Left renal pelvis (tissue), 4 donors: ENCODE measurements around the gene HOXD10. TPM values are rescaled to one million over a fixed set of nuclear protein-coding genes. Genes with fewer than 3 reads are reported as not detected.

Experiments used
- DNase-seq, 4 donors: peaks; one replicate each; pipeline ENCODE4 v3.0.0-alpha.2; 2013; ENCODE audit warnings: low read depth in 4 of 4, low spot score in 3 of 4
- polyA plus RNA-seq, 4 donors: library from polyadenylated mRNA; unstranded; fragments of 120-200 nt; gene quantifications; one replicate each; pipeline ENCODE4 v1.2.1, GENCODE V29; 2013; ENCODE audit not compliant: insufficient read length in 4 of 4

HOXD10 gene
- polyA plus RNA-seq, 4 donors, result 127 to 194 (median 184) TPM

- DNase-seq, result no peak
Measured at GRCh38 chr2:176094349-176094748, 22.2 kb upstream of the HOXD10 start.

- no peak for DNase-seq
Measured at GRCh38 chr2:176095421-176095820, 21.2 kb upstream of the HOXD10 start.

GRCh38 chr2:176096243-176096985 is 20.2 kb upstream of the HOXD10 start:
- DNase-seq, result no peak

- DNase-seq, result no peak
Measured at GRCh38 chr2:176096986-176097819, 19.4 kb upstream of the HOXD10 start.

- DNase-seq, result no peak
Measured at GRCh38 chr2:176097820-176098365, 18.7 kb upstream of the HOXD10 start.

GRCh38 chr2:176098366-176099158 is 18.0 kb upstream of the HOXD10 start:
- no peak for DNase-seq

GRCh38 chr2:176099159-176099727 is 17.3 kb upstream of the HOXD10 start:
- no peak for DNase-seq

GRCh38 chr2:176099728-176100546 is 16.6 kb upstream of the HOXD10 start, which contains the start of gene HOXD12:
Gene HOXD12, plus strand, starts transcription at chr2:176099795. Its CDS starts 7 bp downstream, at chr2:176099802.
- no peak for DNase-seq

GRCh38 chr2:176100547-176101140 is 15.9 kb upstream of the HOXD10 start:
- DNase-seq, result no peak

GRCh38 chr2:176101216-176101830 is 15.3 kb upstream of the HOXD10 start:
- DNase-seq, result no peak

- no peak for DNase-seq
Measured at GRCh38 chr2:176101842-176102241, 14.7 kb upstream of the HOXD10 start.

GRCh38 chr2:176102309-176102866 is 14.2 kb upstream of the HOXD10 start:
- no peak for DNase-seq

- DNase-seq, result no peak
Measured at GRCh38 chr2:176103194-176103593, 13.4 kb upstream of the HOXD10 start.

- DNase-seq, result no peak
Measured at GRCh38 chr2:176103742-176104315, 12.7 kb upstream of the HOXD10 start.

GRCh38 chr2:176104316-176105077 is 12.1 kb upstream of the HOXD10 start:
- DNase-seq, result no peak

GRCh38 chr2:176105078-176105729 is 11.4 kb upstream of the HOXD10 start:
- no peak for DNase-seq
